Limb (tissue), 2 donors: ENCODE measurements around the gene KCNH4.

Source experiments
- DNase-seq, 2 donors: peaks; one replicate each; pipeline ENCODE4 v3.0.0-alpha.2; 2016; ENCODE audit errors: extremely low spot score in 2 of 2

KCNH4 gene

DNA sequence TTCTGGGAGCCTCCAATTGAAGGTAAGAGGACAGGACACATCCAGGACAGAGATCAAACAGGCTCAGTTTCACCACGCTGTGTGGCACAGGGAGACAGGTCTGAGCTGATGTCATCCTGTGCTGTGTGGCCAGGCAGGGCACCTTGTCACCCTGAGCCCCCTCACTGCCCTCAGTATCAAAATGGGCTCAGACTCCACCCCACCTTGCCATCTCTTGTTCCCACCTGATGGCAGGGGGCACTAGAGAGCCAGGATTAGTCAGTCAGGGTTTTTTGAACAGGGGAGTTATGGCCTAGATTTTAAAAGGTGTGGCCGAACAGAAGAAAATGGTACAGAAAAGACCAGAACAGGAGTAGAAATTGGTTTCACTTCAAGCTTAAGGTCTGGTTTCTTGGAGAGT lies 62.4 kb downstream of the KCNH4 start:
- no peak for DNase-seq

GRCh38 chr17:42118126-42118510 lies 62.8 kb downstream of the KCNH4 start:
- no peak for DNase-seq

- no peak for DNase-seq
These were observed 63.4 kb downstream of the KCNH4 start for GRCh38 chr17:42117397-42118125.

- peak; percentile 84 to 85 for DNase-seq
These were observed 64.1 kb downstream of the KCNH4 start for GRCh38 chr17:42116705-42117396.

DNA sequence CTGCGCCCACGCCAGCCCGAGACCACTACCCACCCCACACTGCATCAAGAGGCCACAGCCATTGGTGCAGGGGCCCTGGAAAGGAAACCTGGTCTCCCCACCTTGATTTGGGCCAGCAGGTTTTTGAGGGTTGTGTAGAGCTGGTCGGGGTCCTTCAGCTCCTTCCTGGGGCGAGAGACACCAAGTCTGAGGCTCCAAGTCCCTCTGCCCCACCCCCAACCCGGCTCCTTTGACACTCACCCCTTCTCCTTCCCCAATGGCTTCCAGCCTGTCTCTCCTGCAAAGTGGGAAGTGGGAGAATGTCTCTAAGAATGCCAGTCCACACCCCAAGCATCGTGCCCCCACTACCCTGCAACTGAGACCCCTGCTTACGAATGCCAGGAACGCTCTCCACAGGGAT lies 66.8 kb downstream of the KCNH4 start:
- no peak for DNase-seq

DNA sequence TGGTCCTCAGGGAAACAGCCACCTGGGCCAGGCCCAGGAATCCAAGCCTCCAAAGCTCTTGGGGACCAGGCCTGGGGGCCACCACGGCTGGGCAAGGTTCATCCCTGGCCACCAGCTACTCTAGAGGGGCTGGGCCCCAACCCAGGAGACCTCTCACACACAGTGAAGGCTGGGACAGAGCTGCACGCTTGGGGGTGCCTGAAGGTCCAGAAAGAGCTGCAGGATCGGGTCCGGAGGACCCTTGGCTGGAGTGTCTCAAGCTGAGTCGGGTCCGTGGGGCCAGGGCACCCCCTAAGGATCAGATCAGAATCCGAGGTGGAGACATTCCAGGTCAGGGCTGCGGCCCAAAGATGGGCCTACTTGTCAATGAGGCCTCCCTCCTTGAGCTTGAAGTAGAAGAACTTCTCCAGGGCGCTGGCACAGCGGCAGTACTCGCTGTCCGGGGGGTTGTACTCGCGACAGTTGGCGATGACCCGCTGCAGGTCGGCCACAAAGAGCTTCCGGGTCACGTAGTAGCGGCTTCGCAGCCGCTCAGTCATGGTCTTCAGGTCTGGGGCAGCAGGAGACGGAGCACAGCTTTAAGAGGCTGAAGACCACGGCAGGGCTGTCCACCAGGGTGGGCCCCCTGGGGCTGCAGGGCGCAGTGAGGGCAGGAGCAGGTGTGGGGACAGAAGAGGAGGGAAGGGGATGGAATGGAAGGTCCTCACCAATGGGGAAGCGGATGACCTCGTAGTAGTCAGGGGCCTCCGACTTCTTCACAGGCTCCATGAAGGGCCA lies 67.5 kb downstream of the KCNH4 start:
- no peak for DNase-seq

GRCh38 chr17:42112552-42113176 lies 68.3 kb downstream of the KCNH4 start, which contains the start of gene DHX58:
Gene DHX58 (minus strand): TSS chr17:42112714. CDS start chr17:42111892, 822 bp downstream.
- DNase-seq: peak; percentile 62 to 82

GRCh38 chr17:42111871-42112551 lies 68.9 kb downstream of the KCNH4 start:
- DNase-seq: no peak

- DNase-seq: no peak
These were observed 69.7 kb downstream of the KCNH4 start for GRCh38 chr17:42111265-42111636.

GRCh38 chr17:42110301-42111264 lies 70.4 kb downstream of the KCNH4 start:
- DNase-seq: no peak

GRCh38 chr17:42109086-42109485 lies 71.9 kb downstream of the KCNH4 start:
- no peak for DNase-seq

DNA sequence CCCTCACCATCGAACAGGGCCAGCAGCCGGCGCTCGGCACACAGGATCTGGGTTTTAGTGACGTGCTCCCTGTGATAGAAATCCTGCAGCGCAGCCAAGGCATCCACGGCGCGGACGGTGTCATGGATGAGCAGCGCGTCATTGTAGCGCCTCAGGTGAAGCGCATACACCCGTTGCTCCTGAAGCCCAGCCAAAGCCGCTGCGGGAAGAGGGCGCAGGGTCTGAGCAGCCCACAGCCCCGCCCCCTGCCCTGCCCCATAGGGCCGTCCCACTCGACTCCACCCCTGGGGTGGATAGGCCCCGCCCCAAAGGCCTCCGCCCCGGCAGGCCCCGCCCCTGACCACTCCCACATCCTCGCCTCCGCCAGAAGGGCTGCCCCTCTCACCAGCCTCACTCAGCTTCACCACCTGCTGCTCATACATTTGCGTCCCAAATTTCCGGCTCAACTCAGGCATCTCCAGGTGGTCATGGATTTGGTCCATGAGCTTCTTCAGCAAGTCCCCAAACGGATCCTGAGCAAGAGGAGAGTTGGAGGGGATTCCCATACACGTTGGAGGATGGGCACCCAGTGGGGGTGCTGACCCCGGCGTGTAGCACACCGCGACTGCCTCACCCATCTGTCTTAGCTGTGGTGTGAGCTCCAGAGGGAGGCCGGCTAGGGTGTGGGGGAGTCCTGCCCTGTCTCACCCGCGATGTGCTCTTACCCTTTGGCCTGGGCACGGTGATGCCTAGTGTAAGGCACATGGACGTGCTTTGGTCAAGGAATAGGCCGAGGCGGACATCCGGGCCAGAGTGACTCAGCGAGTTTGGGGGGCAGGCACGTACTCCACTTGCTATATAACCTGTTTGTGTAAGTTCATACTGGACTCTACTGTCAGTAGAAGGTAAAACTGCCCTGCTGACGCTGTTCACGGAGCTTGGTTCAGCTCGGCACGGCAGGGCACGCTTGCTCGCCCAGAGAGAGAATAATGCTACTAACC lies 73.1 kb downstream of the KCNH4 start:
- peak; percentile 43 to 87 for DNase-seq

GRCh38 chr17:42107124-42107523 lies 73.8 kb downstream of the KCNH4 start:
- DNase-seq: no peak
